GM08714 (cell line): ENCODE data around the gene CGGBP1.
"Not testable (repeated sequence)": the region's sequence is repeated elsewhere in the genome, so short reads cannot be mapped to it uniquely, and the experiment has no call there.

Experiments
- H3K4me3 ChIP-seq: fragments of 200-500 bp; sonication (Bioruptor generic); 2 replicates; pipeline ENCODE4 v1.5.1; 2014; ENCODE audit warnings: mild to moderate bottlenecking, low read length, inconsistent platforms
- ZNF274 ChIP-seq: IDR thresholded peaks from 2 replicates; pipeline ENCODE4 v1.6.1; 2012; ENCODE audit warnings: mild to moderate bottlenecking, low read depth, low read length

CGGBP1 gene

GRCh38 chr3:88019024-88019423, 39.8 kb downstream of the CGGBP1 start:
- TF ChIP-seq ZNF274 = no peak
- H3K4me3 ChIP-seq = no peak overlapping the region

DNA sequence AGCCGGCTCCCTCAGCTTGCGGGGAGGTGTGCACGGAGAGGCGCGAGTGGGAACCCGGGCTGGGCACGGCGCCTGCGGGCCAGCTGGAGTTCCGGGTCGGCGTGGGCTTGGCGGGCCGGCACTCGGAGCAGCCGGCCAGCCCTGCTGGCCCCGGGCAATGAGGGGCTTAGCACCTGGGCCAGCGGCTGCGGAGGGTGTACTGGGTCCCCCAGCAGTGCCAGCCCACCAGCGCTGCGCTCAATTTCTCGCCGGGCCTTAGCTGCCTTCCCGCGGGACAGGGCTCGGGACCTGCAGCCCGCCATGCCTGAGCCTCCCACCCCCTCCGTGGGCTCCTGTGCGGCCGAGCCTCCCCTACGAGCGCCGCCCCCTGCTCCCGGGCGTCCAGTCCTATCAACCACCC, 43.1 kb downstream of the CGGBP1 start:
- H3K4me3 ChIP-seq = not testable (repeated sequence)

GRCh38 chr3:88013592-88013991, 45.2 kb downstream of the CGGBP1 start:
- H3K4me3 ChIP-seq = no peak overlapping the region
- no peak for TF ChIP-seq ZNF274

DNA sequence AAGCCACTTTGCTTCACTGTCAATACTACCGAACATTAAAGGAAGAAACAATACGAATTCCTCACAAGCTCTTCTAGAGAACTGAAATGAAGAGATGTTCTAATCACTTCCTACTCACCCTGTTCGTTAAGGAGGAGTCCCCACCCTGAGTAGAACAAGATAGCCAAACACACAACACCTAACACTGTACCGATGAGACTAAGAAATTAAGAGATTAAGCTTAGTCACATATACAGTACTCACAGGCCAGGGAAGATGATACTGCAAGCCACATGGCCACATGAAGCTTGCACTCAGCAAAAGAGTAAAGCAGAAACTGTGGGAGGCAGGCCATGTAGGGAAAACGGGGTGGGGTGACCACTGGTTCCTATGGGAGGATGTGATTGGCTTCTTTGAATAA, 48.0 kb downstream of the CGGBP1 start:
- no peak for TF ChIP-seq ZNF274

GRCh38 chr3:88009066-88009465, 49.7 kb downstream of the CGGBP1 start:
- TF ChIP-seq ZNF274 = no peak
- H3K4me3 ChIP-seq = no peak overlapping the region

More for the DNA sequence above, 48.0 kb downstream of the CGGBP1 start:
- no peak overlapping the region for H3K4me3 ChIP-seq

DNA sequence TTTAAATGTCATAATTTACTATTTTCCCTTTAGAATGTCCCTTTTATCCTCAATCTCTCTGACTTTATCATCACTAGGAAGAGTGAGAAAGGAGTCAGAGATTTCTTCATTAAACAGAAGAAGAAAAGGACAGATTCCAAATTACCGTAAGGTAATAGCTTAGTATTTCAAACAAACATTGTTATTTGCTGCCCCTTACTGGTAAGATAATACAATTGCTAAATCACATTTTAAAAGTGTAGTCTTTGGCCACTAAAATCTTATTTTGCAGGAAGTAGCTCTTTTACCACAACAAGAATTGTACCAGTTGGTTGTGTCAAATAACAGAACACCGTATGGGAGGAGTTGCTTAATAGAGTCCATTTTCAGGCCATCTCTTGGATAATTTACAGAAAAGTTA, 53.7 kb downstream of the CGGBP1 start:
- no peak for TF ChIP-seq ZNF274
- H3K4me3 ChIP-seq = no peak overlapping the region

DNA sequence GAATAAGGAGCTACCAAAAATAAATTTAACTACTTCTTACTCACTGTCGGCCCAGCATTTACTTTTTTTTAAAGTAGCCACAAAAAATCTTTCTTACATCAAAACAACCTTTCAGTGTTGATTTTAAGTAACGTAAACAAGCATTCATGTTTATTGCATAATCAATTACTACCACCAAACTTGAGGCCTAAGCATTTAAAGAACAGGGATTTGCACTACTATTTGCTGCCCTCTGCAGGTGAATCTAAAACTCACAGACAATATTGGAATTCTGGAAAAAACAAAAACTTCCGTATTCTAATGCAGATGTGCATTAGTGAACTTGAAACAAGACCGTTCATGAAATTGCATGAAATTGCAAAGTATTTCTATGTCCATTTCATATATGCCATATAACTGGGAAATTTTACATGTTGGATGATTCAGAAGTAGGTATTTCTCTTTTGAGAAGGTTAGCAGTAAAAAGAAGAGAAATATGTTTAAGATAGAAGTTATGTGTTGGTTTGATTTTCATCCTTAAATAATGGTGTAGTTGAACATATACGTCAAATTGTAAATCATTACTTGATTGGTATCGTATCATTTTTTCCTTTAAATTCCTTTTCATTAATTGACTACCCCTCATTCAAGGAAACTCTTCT, 55.6 kb downstream of the CGGBP1 start:
- TF ChIP-seq ZNF274 = no peak
- no peak overlapping the region for H3K4me3 ChIP-seq

- H3K4me3 ChIP-seq = no peak overlapping the region
- no peak for TF ChIP-seq ZNF274
Observed at GRCh38 chr3:88002448-88002847, 56.4 kb downstream of the CGGBP1 start.
